ENCODE results near the gene TSPAN15. TPM values are rescaled to one million over a fixed set of nuclear protein-coding genes. Genes with fewer than 3 reads are reported as not detected.

Gene TSPAN15
- total RNA-seq, 1 experiment from 2014 or later, result 8.3 TPM

GRCh38 chr10:69474742-69475432 lies 23.6 kb downstream of the TSPAN15 start (continued):
- TF ChIP-seq, protein P1, sequence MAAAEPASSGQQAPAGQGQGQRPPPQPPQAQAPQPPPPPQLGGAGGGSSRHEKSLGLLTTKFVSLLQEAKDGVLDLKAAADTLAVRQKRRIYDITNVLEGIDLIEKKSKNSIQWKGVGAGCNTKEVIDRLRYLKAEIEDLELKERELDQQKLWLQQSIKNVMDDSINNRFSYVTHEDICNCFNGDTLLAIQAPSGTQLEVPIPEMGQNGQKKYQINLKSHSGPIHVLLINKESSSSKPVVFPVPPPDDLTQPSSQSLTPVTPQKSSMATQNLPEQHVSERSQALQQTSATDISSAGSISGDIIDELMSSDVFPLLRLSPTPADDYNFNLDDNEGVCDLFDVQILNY (CRISPR knock-in tag; IDR thresholded peaks at IDR 0.05), result no peak

GRCh38 chr10:69475433-69475830 lies 24.2 kb downstream of the TSPAN15 start:
- TF ChIP-seq SMAD3 (CRISPR knock-in tag; IDR thresholded peaks at IDR 0.05; ENCODE audit: borderline replicate concordance) (no peak), SOX15 (CRISPR knock-in tag; IDR thresholded peaks at IDR 0.05) (no peak), MYBL2 (CRISPR knock-in tag; IDR thresholded peaks at IDR 0.05) (no peak), SP1 (CRISPR knock-in tag; conservative IDR thresholded peaks at IDR 0.05) (no peak), CREB1 (CRISPR knock-in tag; IDR thresholded peaks at IDR 0.05) (no peak), ELF4 (CRISPR knock-in tag; IDR thresholded peaks at IDR 0.05; ENCODE audit: low read depth) (no peak)
- H3K4me3 Mint-ChIP-seq, result no peak overlapping the region
- no peaks in the 10 kb centered on the region for H3K36me3 Mint-ChIP-seq
- DNase-seq (ENCODE audit: low spot score) (no peak), ATAC-seq (no peak)
- H3K27me3 Mint-ChIP-seq (ENCODE audit: low read depth), result no peaks in the 10 kb centered on the region
- CTCF ChIA-PET, result interaction anchor here (0.7 kb wide), 1 partner anchor 26 kb away, joined by 3 read pairs; no protein-coding TSS in a partner anchor
- H3K9me3 Mint-ChIP-seq, result no peaks in the 10 kb centered on the region
- H3K4me1 Mint-ChIP-seq, result peaks cover 18% of the 10 kb centered on the region
- no peak overlapping the region for H3K27ac Mint-ChIP-seq
- POLR2A ChIA-PET, result no interaction called here

DNA sequence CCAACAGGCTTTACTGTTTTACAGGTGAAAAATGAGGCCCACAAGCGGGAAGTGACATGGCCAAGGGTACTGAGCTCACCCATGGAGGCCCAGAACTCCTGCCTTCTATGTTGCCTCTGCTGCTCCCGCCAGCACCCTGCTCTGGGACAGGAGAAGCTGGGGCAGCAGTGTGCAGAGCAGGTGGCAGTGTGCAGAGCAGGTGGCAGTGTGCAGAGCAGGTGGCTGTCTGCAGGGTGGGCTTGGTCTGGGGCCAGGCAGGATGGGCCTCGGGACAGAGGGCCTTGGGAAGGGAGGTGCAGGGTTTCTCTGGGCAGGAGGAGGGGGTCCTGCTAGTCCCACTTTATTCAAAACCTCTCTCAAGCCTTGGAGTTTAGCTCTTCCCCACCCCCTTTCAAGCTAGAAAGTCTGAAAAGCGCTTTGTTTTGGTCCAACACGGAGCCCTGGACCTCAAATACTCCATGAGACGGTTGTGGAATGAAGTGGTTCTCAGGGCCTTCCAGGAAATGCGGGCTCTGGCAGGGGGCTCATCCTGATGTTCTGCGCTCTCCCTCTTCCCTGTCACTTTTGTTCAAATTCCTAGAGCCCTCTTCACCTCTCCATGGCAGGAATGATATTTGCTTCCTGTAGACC lies 26.8 kb downstream of the TSPAN15 start:
- CTCF ChIA-PET, result interaction anchor here (0.9 to 2.2 kb wide), 2 partner anchors 28 to 70 kb away, joined by 4 to 5 read pairs; no protein-coding TSS in a partner anchor
- no peaks in the 10 kb centered on the region for H3K27me3 Mint-ChIP-seq (ENCODE audit: low read depth)
- H3K9me3 Mint-ChIP-seq, result no peaks in the 10 kb centered on the region

More for the DNA sequence above, 26.8 kb downstream of the TSPAN15 start:
- DNase-seq (ENCODE audit: low spot score), result no peak
- no peaks in the 10 kb centered on the region for H3K36me3 Mint-ChIP-seq
- peaks cover 20% of the 10 kb centered on the region for H3K4me1 Mint-ChIP-seq
- ATAC-seq, result no peak
- POLR2A ChIA-PET, result interaction anchor here (1.3 kb wide), 1 partner anchor 14 kb away, joined by 4 read pairs; no protein-coding TSS in a partner anchor
- H3K4me3 Mint-ChIP-seq, result no peak overlapping the region
- no peak overlapping the region for H3K27ac Mint-ChIP-seq
- TF ChIP-seq, protein P2, sequence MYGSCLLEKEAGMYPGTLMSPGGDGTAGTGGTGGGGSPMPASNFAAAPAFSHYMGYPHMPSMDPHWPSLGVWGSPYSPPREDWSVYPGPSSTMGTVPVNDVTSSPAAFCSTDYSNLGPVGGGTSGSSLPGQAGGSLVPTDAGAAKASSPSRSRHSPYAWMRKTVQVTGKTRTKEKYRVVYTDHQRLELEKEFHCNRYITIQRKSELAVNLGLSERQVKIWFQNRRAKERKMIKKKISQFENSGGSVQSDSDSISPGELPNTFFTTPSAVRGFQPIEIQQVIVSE (CRISPR knock-in tag; IDR thresholded peaks at IDR 0.05; ENCODE audit: borderline replicate concordance), result no peak
- TF ChIP-seq NR2C2 (CRISPR knock-in tag; IDR thresholded peaks at IDR 0.05), result no peak
- no peak for TF ChIP-seq ZNF138 (CRISPR knock-in tag; conservative IDR thresholded peaks at IDR 0.05)
- no peak for TF ChIP-seq SOX15 (CRISPR knock-in tag; IDR thresholded peaks at IDR 0.05)
- no peak for TF ChIP-seq ZNF396 (CRISPR knock-in tag; IDR thresholded peaks at IDR 0.05; ENCODE audit: borderline replicate concordance)
- no peak for TF ChIP-seq ATF6 (CRISPR knock-in tag; IDR thresholded peaks at IDR 0.05)
- TF ChIP-seq PRRX2 (CRISPR knock-in tag; IDR thresholded peaks at IDR 0.05), result no peak
- TF ChIP-seq FOXJ3 (CRISPR knock-in tag; IDR thresholded peaks at IDR 0.05; ENCODE audit: borderline replicate concordance), result no peak
- TF ChIP-seq RELA (CRISPR knock-in tag; IDR thresholded peaks at IDR 0.05; ENCODE audit: borderline replicate concordance), result no peak
- no peak for TF ChIP-seq MAX (CRISPR knock-in tag; IDR thresholded peaks at IDR 0.05)
- TF ChIP-seq TP53 (CRISPR knock-in tag; IDR thresholded peaks at IDR 0.05), result no peak
- TF ChIP-seq FOXP1 (CRISPR knock-in tag; IDR thresholded peaks at IDR 0.05; ENCODE audit: borderline replicate concordance), result no peak
- TF ChIP-seq JAZF1 (CRISPR knock-in tag; IDR thresholded peaks at IDR 0.05), result no peak
- no peak for TF ChIP-seq RORB (CRISPR knock-in tag; IDR thresholded peaks at IDR 0.05)

Data from WTC11 (cell line).